GM19239 (cell line): Measurements from ENCODE around the gene USP12.

Experiments
- DNase-seq: peaks from one replicate; pipeline ENCODE4 v3.0.0; 2011; ENCODE audit warnings: low spot score; ENCODE audit not compliant: insufficient read length
- FAIRE-seq: peaks from 2 replicates; lab custom pipeline; 2011; peaks lifted over from hg19 to GRCh38; lab: Jason Lieb, UNC

Gene USP12

GRCh38 chr13:27044837-27045570, 126.6 kb downstream of the USP12 start:
- FAIRE-seq: no peak
- no peak for DNase-seq

- FAIRE-seq (no peak), DNase-seq (no peak)
Observed at GRCh38 chr13:27043013-27043412, 128.6 kb downstream of the USP12 start.

GRCh38 chr13:27041341-27041740, 130.3 kb downstream of the USP12 start:
- no peak for DNase-seq
- FAIRE-seq: no peak

- DNase-seq (no peak), FAIRE-seq (no peak)
Observed at GRCh38 chr13:27040826-27041108, 130.8 kb downstream of the USP12 start.

- DNase-seq: no peak
- no peak for FAIRE-seq
Observed at GRCh38 chr13:27039171-27039701, 132.4 kb downstream of the USP12 start.

GRCh38 chr13:27038323-27038722, 133.3 kb downstream of the USP12 start:
- DNase-seq: no peak
- FAIRE-seq: no peak

GRCh38 chr13:27037571-27037970, 134.0 kb downstream of the USP12 start:
- FAIRE-seq (no peak), DNase-seq (no peak)

- no peak for FAIRE-seq
- no peak for DNase-seq
Observed at GRCh38 chr13:27037171-27037570, 134.4 kb downstream of the USP12 start.

GRCh38 chr13:27036236-27036981, 135.2 kb downstream of the USP12 start:
- DNase-seq: no peak
- FAIRE-seq: no peak

GRCh38 chr13:27035892-27036235, 135.7 kb downstream of the USP12 start:
- no peak for DNase-seq
- FAIRE-seq: no peak

- no peak for FAIRE-seq
- DNase-seq: no peak
Observed at GRCh38 chr13:27034678-27035111, 136.9 kb downstream of the USP12 start.

- no peak for DNase-seq
- no peak for FAIRE-seq
Observed at GRCh38 chr13:27028683-27029480, 142.7 kb downstream of the USP12 start.

- DNase-seq (no peak), FAIRE-seq (no peak)
Observed at GRCh38 chr13:27027086-27027667, 144.4 kb downstream of the USP12 start.

GRCh38 chr13:27026396-27026795, 145.2 kb downstream of the USP12 start:
- DNase-seq (no peak), FAIRE-seq (no peak)

- FAIRE-seq: no peak
- no peak for DNase-seq
Observed at GRCh38 chr13:27024776-27025492, 146.7 kb downstream of the USP12 start.

- no peak for FAIRE-seq
- DNase-seq: no peak
Observed at GRCh38 chr13:27024074-27024461, 147.5 kb downstream of the USP12 start.

GRCh38 chr13:27023385-27024073, 148.1 kb downstream of the USP12 start:
- FAIRE-seq (no peak), DNase-seq (no peak)

GRCh38 chr13:27022571-27023311, 148.9 kb downstream of the USP12 start:
- DNase-seq (no peak), FAIRE-seq (no peak)

GRCh38 chr13:27020415-27020814, 151.2 kb downstream of the USP12 start:
- DNase-seq: no peak
- FAIRE-seq: no peak
